Thoracic aorta (tissue), 2 donors: ENCODE results near the gene PCDH9. TPM values are rescaled to one million over a fixed set of nuclear protein-coding genes. Genes with fewer than 3 reads are reported as not detected.

Source experiments
- ATAC-seq: fragments of 150-250 bp; one replicate; pipeline ENCODE4 v1.8.0; 2017; ENCODE audit warnings: low read depth; ENCODE audit not compliant: insufficient number of reproducible peaks, low FRiP score
- DNase-seq: peaks from one replicate; pipeline ENCODE4 v3.0.0-alpha.2; 2020; ENCODE audit warnings: low spot score
- H3K27ac ChIP-seq, 2 donors: fragments of 200-600 bp; sonication (generic); 1 replicate in 1 of 2; 2 replicates in 1 of 2; pipeline ENCODE4 v1.5.1; 2016; ENCODE audit warnings: mild to moderate bottlenecking in 2 of 2, moderate library complexity in 2 of 2
- H3K27me3 ChIP-seq: fragments of 200-600 bp; sonication (generic); replicated peaks from 2 replicates; pipeline ENCODE4 v1.6.0; 2016; ENCODE audit warnings: mild to moderate bottlenecking; ENCODE audit not compliant: insufficient read depth
- H3K36me3 ChIP-seq: fragments of 200-600 bp; sonication (generic); one replicate; pipeline ENCODE4 v1.5.1; 2016
- H3K4me1 ChIP-seq, 2 donors: fragments of 200-600 bp; sonication (generic); 1 replicate in 1 of 2; 2 replicates in 1 of 2; pipeline versions ENCODE4 v1.5.1 to v1.6.0; 2016; ENCODE audit warnings: low read depth in 2 of 2, mild to moderate bottlenecking in 1 of 2; ENCODE audit not compliant: control insufficient read depth in 1 of 2
- H3K4me3 ChIP-seq: fragments of 200-600 bp; sonication (generic); 2 replicates; pipeline ENCODE4 v1.5.1; 2016; ENCODE audit warnings: mild to moderate bottlenecking
- H3K9me3 ChIP-seq: fragments of 200-600 bp; sonication (generic); 2 replicates; pipeline ENCODE4 v1.5.1; 2016
- total RNA-seq, 2 donors: library from RNA; depleted of rRNA; stranded (reverse); fragments of >200 nt; gene quantifications; one replicate each; pipeline versions ENCODE4 v1.1.0 to v1.2.3, GENCODE V29; 2016
- TF ChIP-seq, protein P1 (sequence below): fragments of 200-600 bp; sonication (generic); IDR thresholded peaks from one replicate; pipeline ENCODE4 v1.5.1; 2019; ENCODE audit warnings: antibody characterized with exemption

PCDH9 gene
- total RNA-seq, 2 donors from 2014 or later = 12.3 to 15.3 TPM

DNA sequence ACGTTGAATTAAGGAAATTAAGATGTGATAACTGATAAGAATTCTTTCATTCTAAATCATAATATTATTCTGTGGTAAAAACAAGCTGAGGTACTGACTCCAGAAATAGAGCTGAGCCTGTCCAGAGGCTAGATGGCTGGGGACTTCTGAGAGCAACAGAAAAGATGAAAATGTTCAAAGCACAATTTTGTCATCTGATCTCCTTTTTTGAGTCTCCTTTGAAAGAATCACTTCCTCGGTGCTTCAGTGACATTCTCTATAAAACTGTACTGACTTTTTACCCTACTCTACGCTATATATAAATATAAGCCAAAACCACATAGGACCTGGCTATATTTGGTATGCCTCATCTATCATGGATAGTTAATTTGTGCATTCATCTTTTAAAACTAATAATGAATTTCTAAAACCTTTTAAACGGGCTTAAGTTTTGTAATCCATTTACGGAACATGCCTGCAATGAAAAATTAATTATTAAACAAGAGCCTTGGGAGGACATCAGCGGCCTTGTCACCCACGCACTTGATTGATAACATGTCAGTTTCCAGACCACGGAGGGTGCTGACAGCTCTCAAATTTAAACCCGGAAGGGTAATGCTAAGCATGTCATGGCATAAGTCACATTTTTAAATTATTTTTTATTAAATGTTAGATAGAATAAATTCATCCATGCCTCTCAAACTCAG, 235.5 kb downstream of the PCDH9 start:
- Histone ChIP-seq H3K9me3 (no peaks in the 10 kb centered on the region), H3K4me3 (peak overlapping the region; percentile 63), H3K27ac (peak overlapping the region in 1 of 2 donors; percentile 50), H3K27me3 (no peaks in the 10 kb centered on the region), H3K36me3 (no peaks in the 10 kb centered on the region), H3K4me1 (peaks cover 0 to 11% of the 10 kb centered on the region in 2 donors)
- DNase-seq (no peak), ATAC-seq (peak; percentile 54)
- TF ChIP-seq, protein P1, sequence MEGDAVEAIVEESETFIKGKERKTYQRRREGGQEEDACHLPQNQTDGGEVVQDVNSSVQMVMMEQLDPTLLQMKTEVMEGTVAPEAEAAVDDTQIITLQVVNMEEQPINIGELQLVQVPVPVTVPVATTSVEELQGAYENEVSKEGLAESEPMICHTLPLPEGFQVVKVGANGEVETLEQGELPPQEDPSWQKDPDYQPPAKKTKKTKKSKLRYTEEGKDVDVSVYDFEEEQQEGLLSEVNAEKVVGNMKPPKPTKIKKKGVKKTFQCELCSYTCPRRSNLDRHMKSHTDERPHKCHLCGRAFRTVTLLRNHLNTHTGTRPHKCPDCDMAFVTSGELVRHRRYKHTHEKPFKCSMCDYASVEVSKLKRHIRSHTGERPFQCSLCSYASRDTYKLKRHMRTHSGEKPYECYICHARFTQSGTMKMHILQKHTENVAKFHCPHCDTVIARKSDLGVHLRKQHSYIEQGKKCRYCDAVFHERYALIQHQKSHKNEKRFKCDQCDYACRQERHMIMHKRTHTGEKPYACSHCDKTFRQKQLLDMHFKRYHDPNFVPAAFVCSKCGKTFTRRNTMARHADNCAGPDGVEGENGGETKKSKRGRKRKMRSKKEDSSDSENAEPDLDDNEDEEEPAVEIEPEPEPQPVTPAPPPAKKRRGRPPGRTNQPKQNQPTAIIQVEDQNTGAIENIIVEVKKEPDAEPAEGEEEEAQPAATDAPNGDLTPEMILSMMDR = no peak

GRCh38 chr13:66994097-66994496, 236.0 kb downstream of the PCDH9 start:
- Histone ChIP-seq H3K27me3 (no peaks in the 10 kb centered on the region), H3K4me3 (peak overlapping the region; percentile 63), H3K9me3 (no peaks in the 10 kb centered on the region), H3K4me1 (peaks cover 0 to 11% of the 10 kb centered on the region in 2 donors), H3K27ac (peak overlapping the region in 1 of 2 donors; percentile 50), H3K36me3 (no peaks in the 10 kb centered on the region)
- TF ChIP-seq, protein P1 = peak; percentile 48
- DNase-seq (peak; percentile 24), ATAC-seq (peak; percentile 90)

DNA sequence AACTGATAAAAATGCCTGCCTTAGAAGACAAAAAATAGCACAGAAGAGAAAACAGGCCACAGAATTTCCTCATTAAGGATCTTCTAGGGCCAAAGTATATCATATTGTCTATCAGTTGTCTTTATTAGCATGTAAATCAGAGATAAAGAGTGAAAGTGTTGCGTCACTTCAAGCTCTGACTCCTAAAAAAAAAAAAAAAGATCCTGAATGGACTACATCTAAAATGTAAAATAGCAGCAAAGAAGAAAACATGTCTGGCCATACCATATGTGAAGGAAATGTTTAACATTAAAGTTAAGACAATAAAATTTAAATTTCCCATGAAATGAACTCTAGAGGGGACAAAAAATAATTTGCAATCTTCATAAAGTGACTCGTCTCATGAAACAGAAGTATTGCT, 237.4 kb downstream of the PCDH9 start:
- DNase-seq (no peak), ATAC-seq (no peak)
- Histone ChIP-seq H3K27me3 (no peaks in the 10 kb centered on the region), H3K4me1 (peaks cover 0 to 11% of the 10 kb centered on the region in 2 donors), H3K27ac (no peak overlapping the region), H3K4me3 (no peak overlapping the region), H3K9me3 (no peaks in the 10 kb centered on the region), H3K36me3 (no peaks in the 10 kb centered on the region)
- TF ChIP-seq, protein P1 = no peak

GRCh38 chr13:66992183-66992582, 238.0 kb downstream of the PCDH9 start:
- ATAC-seq (no peak), DNase-seq (no peak)
- H3K27ac ChIP-seq = no peak overlapping the region
- H3K27me3 ChIP-seq = no peaks in the 10 kb centered on the region
- no peaks in the 10 kb centered on the region for H3K9me3 ChIP-seq
- TF ChIP-seq, protein P1 = no peak
- peaks cover 0 to 11% of the 10 kb centered on the region in 2 donors for H3K4me1 ChIP-seq
- no peaks in the 10 kb centered on the region for H3K36me3 ChIP-seq
- no peak overlapping the region for H3K4me3 ChIP-seq

GRCh38 chr13:66984241-66984640, 245.9 kb downstream of the PCDH9 start:
- Histone ChIP-seq H3K4me1 (no peaks in the 10 kb centered on the region), H3K36me3 (no peaks in the 10 kb centered on the region), H3K9me3 (no peaks in the 10 kb centered on the region), H3K27ac (no peak overlapping the region), H3K4me3 (no peak overlapping the region), H3K27me3 (no peaks in the 10 kb centered on the region)
- DNase-seq (no peak), ATAC-seq (no peak)
- TF ChIP-seq, protein P1 = no peak
